ENCODE results near the gene LRRC74A.

LRRC74A gene

DNA sequence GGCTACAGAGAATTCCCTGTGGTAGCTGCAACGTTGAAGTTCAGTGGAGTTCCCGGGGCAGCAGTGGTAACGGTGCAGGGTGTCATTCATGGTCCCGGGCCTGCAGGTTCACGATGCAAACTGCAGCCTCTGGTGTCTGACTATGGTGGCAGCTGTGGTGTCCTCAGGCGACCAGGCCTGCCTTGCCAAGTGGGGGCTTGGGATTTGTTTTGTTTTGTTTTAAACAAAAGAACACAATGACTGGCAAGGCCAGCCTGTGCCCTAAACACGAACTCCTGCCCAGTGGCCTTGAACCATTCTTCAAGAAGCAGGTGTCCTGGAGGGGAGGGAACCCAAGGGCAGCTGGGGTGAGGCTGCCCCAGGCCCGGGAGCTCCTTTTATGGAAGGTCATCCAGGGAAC lies 48.5 kb downstream of the LRRC74A start:
- H3K4me1 ChIP-seq (ENCODE audit: low read length) = no peaks in the 10 kb centered on the region
- no peaks in the 10 kb centered on the region for H3K79me2 ChIP-seq (ENCODE audit: low read length)
- H3K9me3 ChIP-seq (replicated peaks; ENCODE audit: insufficient read depth, low read length) = no peaks in the 10 kb centered on the region
- no peak overlapping the region for H2AFZ ChIP-seq (ENCODE audit: low read length)
- TF ChIP-seq EZH2 (optimal IDR thresholded peaks at IDR 0.05; ENCODE audit: low read depth, low read length) (no peak), EZH2phosphoT487 (IDR thresholded peaks at IDR 0.05; ENCODE audit: low read length) (no peak)
- TF ChIP-seq, protein P1, sequence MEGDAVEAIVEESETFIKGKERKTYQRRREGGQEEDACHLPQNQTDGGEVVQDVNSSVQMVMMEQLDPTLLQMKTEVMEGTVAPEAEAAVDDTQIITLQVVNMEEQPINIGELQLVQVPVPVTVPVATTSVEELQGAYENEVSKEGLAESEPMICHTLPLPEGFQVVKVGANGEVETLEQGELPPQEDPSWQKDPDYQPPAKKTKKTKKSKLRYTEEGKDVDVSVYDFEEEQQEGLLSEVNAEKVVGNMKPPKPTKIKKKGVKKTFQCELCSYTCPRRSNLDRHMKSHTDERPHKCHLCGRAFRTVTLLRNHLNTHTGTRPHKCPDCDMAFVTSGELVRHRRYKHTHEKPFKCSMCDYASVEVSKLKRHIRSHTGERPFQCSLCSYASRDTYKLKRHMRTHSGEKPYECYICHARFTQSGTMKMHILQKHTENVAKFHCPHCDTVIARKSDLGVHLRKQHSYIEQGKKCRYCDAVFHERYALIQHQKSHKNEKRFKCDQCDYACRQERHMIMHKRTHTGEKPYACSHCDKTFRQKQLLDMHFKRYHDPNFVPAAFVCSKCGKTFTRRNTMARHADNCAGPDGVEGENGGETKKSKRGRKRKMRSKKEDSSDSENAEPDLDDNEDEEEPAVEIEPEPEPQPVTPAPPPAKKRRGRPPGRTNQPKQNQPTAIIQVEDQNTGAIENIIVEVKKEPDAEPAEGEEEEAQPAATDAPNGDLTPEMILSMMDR (IDR thresholded peaks at IDR 0.05; ENCODE audit: low read length) = no peak
- H4K20me1 ChIP-seq (ENCODE audit: insufficient read depth, low read length) = no peaks in the 10 kb centered on the region
- H3K4me2 ChIP-seq (ENCODE audit: low read depth, low read length) = no peak overlapping the region
- H3K4me3 ChIP-seq (ENCODE audit: low read length) = no peak overlapping the region
- H3K36me3 ChIP-seq (replicated peaks; ENCODE audit: insufficient read depth, low read length) = no peaks in the 10 kb centered on the region
- H3K27ac ChIP-seq (ENCODE audit: low read length) = no peak overlapping the region
- H3K9me2 ChIP-seq (replicated peaks; ENCODE audit: insufficient read depth, low read length) = no peaks in the 10 kb centered on the region
- no peak for DNase-seq
- no peaks in the 10 kb centered on the region for H3F3A ChIP-seq (ENCODE audit: insufficient read depth, low read length)
- H3K27me3 ChIP-seq (replicated peaks; ENCODE audit: insufficient read depth, low read length) = no peaks in the 10 kb centered on the region
- H3K9ac ChIP-seq (ENCODE audit: low read length) = no peak overlapping the region

DNA sequence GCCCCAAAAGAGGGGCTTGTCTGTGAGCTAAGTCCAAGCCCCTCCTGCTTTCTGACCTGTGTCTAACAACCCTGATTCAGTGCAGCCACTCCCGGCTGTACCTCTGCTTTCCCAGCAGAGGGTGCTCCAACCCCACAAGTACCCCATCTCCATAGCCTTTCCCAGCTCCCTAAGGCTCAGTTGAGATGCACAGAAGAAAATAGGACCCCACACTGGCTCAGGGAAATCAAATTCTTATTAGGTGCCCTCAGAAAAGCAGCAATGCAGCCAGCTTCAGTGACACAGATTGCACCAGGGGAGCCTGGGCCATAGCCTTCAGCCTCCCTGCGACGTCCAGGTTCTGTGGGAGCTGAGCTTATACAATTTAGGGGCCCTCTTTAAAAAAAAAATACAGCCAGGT lies 49.9 kb downstream of the LRRC74A start:
- Histone ChIP-seq H3F3A (ENCODE audit: insufficient read depth, low read length) (no peaks in the 10 kb centered on the region), H4K20me1 (ENCODE audit: insufficient read depth, low read length) (no peaks in the 10 kb centered on the region), H3K4me2 (ENCODE audit: low read depth, low read length) (no peak overlapping the region), H3K9me3 (replicated peaks; ENCODE audit: insufficient read depth, low read length) (no peaks in the 10 kb centered on the region), H3K9ac (ENCODE audit: low read length) (no peak overlapping the region), H3K4me3 (ENCODE audit: low read length) (no peak overlapping the region), H3K36me3 (replicated peaks; ENCODE audit: insufficient read depth, low read length) (no peaks in the 10 kb centered on the region), H3K27ac (ENCODE audit: low read length) (no peak overlapping the region), H2AFZ (ENCODE audit: low read length) (no peak overlapping the region), H3K4me1 (ENCODE audit: low read length) (no peaks in the 10 kb centered on the region), H3K9me2 (replicated peaks; ENCODE audit: insufficient read depth, low read length) (no peaks in the 10 kb centered on the region), H3K79me2 (ENCODE audit: low read length) (no peaks in the 10 kb centered on the region), H3K27me3 (replicated peaks; ENCODE audit: insufficient read depth, low read length) (no peaks in the 10 kb centered on the region)
- peak; percentile 37 for DNase-seq
- TF ChIP-seq, protein P1 (IDR thresholded peaks at IDR 0.05; ENCODE audit: low read length) = peak; percentile 74
- TF ChIP-seq EZH2 (optimal IDR thresholded peaks at IDR 0.05; ENCODE audit: low read depth, low read length) (no peak), EZH2phosphoT487 (IDR thresholded peaks at IDR 0.05; ENCODE audit: low read length) (no peak)

DNA sequence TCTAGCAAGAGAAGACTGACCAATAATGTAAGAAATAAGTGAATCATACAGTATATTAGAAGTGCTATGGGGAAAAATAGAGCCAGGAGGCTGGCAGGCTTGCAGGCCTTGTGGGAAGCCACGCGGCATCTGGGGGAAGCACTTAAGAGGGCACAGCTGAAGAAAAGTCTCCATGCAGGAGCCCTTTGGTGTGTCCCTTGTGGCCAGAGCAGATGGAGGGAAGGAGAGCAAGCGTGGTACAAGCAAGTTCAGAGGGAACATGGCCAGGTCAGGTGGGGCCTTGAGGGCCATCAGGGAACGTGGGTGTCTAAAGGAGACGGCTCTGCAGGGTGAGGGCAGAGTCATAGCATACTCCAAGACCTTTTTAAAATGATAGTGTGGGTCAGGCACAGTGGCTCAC lies 51.7 kb downstream of the LRRC74A start:
- Histone ChIP-seq H3K27me3 (replicated peaks; ENCODE audit: insufficient read depth, low read length) (no peaks in the 10 kb centered on the region), H4K20me1 (ENCODE audit: insufficient read depth, low read length) (no peaks in the 10 kb centered on the region), H3K9ac (ENCODE audit: low read length) (no peak overlapping the region), H2AFZ (ENCODE audit: low read length) (no peak overlapping the region), H3F3A (ENCODE audit: insufficient read depth, low read length) (no peaks in the 10 kb centered on the region), H3K4me3 (ENCODE audit: low read length) (no peak overlapping the region), H3K36me3 (replicated peaks; ENCODE audit: insufficient read depth, low read length) (no peaks in the 10 kb centered on the region), H3K9me3 (replicated peaks; ENCODE audit: insufficient read depth, low read length) (no peaks in the 10 kb centered on the region), H3K4me2 (ENCODE audit: low read depth, low read length) (no peak overlapping the region), H3K4me1 (ENCODE audit: low read length) (no peaks in the 10 kb centered on the region), H3K27ac (ENCODE audit: low read length) (no peak overlapping the region), H3K9me2 (replicated peaks; ENCODE audit: insufficient read depth, low read length) (no peaks in the 10 kb centered on the region), H3K79me2 (ENCODE audit: low read length) (no peaks in the 10 kb centered on the region)
- no peak for DNase-seq
- TF ChIP-seq, protein P1 (IDR thresholded peaks at IDR 0.05; ENCODE audit: low read length) = no peak
- TF ChIP-seq EZH2phosphoT487 (IDR thresholded peaks at IDR 0.05; ENCODE audit: low read length) (no peak), EZH2 (optimal IDR thresholded peaks at IDR 0.05; ENCODE audit: low read depth, low read length) (no peak)

Measured in MM.1S (cell line).